ENCODE data around the gene TFIP11.

GRCh38 chr22:26552466-26552865, 40.2 kb upstream of the TFIP11 start:
- no peak for TF ChIP-seq CTCF (IDR thresholded peaks at IDR 0.05; ENCODE audit: low read depth, low read length)
- no peak for TF ChIP-seq EZH2phosphoT487 (IDR thresholded peaks at IDR 0.05; ENCODE audit: low read depth)

All from OCI-LY3 (cell line).